ENCODE results near the gene NFIC.

DNA sequence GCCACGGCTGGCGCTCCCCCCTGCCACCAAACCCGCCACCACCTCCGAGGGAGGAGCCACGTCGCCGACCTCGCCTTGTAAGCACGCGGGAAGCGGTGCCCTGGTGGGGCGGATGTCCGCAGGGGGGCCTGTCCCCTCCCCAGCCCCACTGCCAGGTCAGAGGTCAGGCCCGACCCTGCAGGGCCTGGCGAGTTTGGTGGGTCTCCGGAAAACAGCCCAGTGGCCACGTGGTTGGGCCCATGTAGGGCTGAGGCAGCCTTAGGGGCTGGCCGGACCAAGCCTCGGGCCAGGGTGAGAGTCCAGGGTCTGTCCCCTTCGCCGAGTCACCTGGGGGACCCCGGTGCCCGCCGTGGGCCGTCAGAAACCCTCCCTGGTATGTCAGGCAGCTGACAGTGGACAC, 87.5 kb downstream of the NFIC start:
- TF ChIP-seq, protein P1, sequence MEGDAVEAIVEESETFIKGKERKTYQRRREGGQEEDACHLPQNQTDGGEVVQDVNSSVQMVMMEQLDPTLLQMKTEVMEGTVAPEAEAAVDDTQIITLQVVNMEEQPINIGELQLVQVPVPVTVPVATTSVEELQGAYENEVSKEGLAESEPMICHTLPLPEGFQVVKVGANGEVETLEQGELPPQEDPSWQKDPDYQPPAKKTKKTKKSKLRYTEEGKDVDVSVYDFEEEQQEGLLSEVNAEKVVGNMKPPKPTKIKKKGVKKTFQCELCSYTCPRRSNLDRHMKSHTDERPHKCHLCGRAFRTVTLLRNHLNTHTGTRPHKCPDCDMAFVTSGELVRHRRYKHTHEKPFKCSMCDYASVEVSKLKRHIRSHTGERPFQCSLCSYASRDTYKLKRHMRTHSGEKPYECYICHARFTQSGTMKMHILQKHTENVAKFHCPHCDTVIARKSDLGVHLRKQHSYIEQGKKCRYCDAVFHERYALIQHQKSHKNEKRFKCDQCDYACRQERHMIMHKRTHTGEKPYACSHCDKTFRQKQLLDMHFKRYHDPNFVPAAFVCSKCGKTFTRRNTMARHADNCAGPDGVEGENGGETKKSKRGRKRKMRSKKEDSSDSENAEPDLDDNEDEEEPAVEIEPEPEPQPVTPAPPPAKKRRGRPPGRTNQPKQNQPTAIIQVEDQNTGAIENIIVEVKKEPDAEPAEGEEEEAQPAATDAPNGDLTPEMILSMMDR (IDR thresholded peaks at IDR 0.05) = no peak
- TF ChIP-seq POLR2A (IDR thresholded peaks at IDR 0.05) (no peak), POLR2AphosphoS5 (IDR thresholded peaks at IDR 0.05; ENCODE audit: insufficient read depth in 1 of 2, low read depth in 1 of 2) (peak in 1 of 2 donors; percentile 22)
